ENCODE measurements around the gene SVIL.
"Not testable (repeated sequence)": the region's sequence is repeated elsewhere in the genome, so short reads cannot be mapped to it uniquely, and the experiment has no call there.

SVIL gene

GRCh38 chr10:29596826-29597225 is 37.9 kb downstream of the SVIL start:
- DNase-seq, result no peak

GRCh38 chr10:29596356-29596755 is 38.4 kb downstream of the SVIL start:
- DNase-seq, result no peak

- no peak for DNase-seq
These were observed 39.0 kb downstream of the SVIL start for GRCh38 chr10:29595636-29596225.

GRCh38 chr10:29595146-29595545 is 39.6 kb downstream of the SVIL start:
- no peak for DNase-seq

- no peak for DNase-seq
These were observed 43.2 kb downstream of the SVIL start for GRCh38 chr10:29591651-29591968.

- no peak for DNase-seq
These were observed 43.7 kb downstream of the SVIL start for GRCh38 chr10:29590915-29591650.

GRCh38 chr10:29588629-29589421 is 45.9 kb downstream of the SVIL start:
- no peak for DNase-seq

GRCh38 chr10:29587750-29588628 is 46.8 kb downstream of the SVIL start:
- not testable (repeated sequence) for DNase-seq

- DNase-seq, result not testable (repeated sequence)
These were observed 47.5 kb downstream of the SVIL start for GRCh38 chr10:29587102-29587749.

- no peak for DNase-seq
These were observed 48.3 kb downstream of the SVIL start for GRCh38 chr10:29586509-29586908.

GRCh38 chr10:29585488-29585976 is 49.2 kb downstream of the SVIL start:
- no peak for DNase-seq

- no peak for DNase-seq
These were observed 50.3 kb downstream of the SVIL start for GRCh38 chr10:29584436-29584835.

GRCh38 chr10:29583674-29584073 is 51.1 kb downstream of the SVIL start:
- no peak for DNase-seq

- DNase-seq, result not testable (repeated sequence)
These were observed 52.0 kb downstream of the SVIL start for GRCh38 chr10:29582769-29583168.

- DNase-seq, result no peak
These were observed 55.3 kb downstream of the SVIL start for GRCh38 chr10:29579455-29579970.

GRCh38 chr10:29578457-29578856 is 56.3 kb downstream of the SVIL start:
- DNase-seq, result no peak

GRCh38 chr10:29576681-29577080 is 58.1 kb downstream of the SVIL start:
- DNase-seq, result no peak

- DNase-seq, result no peak
These were observed 59.7 kb downstream of the SVIL start for GRCh38 chr10:29575098-29575455.

- DNase-seq, result not testable (repeated sequence)
These were observed 60.3 kb downstream of the SVIL start for GRCh38 chr10:29574212-29575097.

- DNase-seq, result not testable (repeated sequence)
These were observed 64.5 kb downstream of the SVIL start for GRCh38 chr10:29570248-29570647.

GRCh38 chr10:29569795-29570194 is 65.0 kb downstream of the SVIL start:
- no peak for DNase-seq

Measured in NCI-H2081 treated with DMSO at 0.1 percent for 48 hours (cell line).